Measurements from ENCODE around the gene CLDN7. TPM values are rescaled to one million over a fixed set of nuclear protein-coding genes. Genes with fewer than 3 reads are reported as not detected.

CLDN7 gene
- total RNA-seq, 1 donor from 2014 or later, result 0.42 TPM

DNA sequence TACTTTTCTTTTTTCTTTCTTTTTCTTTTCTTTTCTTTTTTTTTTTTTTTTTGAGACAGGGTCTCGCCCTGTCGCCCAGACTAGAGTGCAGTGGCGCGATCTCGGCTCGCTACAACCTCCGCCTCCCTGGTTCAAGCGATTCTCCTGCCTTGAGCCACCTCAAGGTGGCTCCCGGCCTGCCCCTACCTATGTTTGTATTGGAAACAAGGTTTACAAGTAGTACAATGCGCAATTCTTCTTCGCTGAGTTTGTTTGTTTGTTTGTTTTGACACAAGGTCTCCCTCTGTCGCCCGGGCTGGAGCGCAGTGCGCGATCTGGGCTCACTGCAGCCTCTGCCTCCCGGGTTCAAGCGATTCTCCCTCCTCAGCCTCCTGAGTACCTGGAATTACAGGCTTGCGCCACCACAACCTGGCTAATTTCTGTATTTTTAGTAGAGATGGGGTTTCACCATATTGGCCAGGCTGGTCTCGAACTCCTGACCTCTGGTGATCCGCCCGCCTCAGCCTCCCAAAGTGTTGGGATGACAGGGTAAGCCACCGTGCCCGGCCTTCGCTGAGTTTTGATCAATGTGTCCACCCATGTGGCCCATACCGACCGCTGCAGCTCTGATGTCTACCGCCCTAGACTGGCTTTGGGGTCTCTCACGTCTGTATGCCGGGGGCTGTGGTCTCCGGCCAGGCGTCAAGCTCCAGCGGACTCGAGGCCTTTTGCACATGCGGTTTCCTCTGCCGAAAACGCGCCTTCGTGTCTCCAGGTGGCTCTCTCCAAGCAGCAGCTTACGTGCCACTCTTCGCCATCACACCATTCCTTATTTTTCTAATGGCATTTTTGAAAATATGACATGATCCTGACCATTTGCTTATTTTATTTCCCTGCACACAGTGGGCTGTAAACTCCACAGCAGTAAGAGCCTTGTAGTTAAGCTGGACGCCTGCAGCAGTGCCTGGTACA is 33.2 kb upstream of the CLDN7 start:
- no peak for DNase-seq (ENCODE audit: low spot score)
- Mint-ChIP-seq H3K9me3 (ENCODE audit: low read depth) (no peaks in the 10 kb centered on the region), H3K27ac (ENCODE audit: unreplicated experiment) (no peak overlapping the region), H3K27me3 (ENCODE audit: low read depth) (peaks cover 22% of the 10 kb centered on the region), H3K4me1 (ENCODE audit: low read depth) (peaks cover 22% of the 10 kb centered on the region), H3K36me3 (ENCODE audit: low read depth) (no peaks in the 10 kb centered on the region), H3K4me3 (ENCODE audit: unreplicated experiment) (peak overlapping the region; percentile 55)
- TF ChIP-seq, protein P1, sequence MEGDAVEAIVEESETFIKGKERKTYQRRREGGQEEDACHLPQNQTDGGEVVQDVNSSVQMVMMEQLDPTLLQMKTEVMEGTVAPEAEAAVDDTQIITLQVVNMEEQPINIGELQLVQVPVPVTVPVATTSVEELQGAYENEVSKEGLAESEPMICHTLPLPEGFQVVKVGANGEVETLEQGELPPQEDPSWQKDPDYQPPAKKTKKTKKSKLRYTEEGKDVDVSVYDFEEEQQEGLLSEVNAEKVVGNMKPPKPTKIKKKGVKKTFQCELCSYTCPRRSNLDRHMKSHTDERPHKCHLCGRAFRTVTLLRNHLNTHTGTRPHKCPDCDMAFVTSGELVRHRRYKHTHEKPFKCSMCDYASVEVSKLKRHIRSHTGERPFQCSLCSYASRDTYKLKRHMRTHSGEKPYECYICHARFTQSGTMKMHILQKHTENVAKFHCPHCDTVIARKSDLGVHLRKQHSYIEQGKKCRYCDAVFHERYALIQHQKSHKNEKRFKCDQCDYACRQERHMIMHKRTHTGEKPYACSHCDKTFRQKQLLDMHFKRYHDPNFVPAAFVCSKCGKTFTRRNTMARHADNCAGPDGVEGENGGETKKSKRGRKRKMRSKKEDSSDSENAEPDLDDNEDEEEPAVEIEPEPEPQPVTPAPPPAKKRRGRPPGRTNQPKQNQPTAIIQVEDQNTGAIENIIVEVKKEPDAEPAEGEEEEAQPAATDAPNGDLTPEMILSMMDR (IDR thresholded peaks at IDR 0.05), result no peak

DNA sequence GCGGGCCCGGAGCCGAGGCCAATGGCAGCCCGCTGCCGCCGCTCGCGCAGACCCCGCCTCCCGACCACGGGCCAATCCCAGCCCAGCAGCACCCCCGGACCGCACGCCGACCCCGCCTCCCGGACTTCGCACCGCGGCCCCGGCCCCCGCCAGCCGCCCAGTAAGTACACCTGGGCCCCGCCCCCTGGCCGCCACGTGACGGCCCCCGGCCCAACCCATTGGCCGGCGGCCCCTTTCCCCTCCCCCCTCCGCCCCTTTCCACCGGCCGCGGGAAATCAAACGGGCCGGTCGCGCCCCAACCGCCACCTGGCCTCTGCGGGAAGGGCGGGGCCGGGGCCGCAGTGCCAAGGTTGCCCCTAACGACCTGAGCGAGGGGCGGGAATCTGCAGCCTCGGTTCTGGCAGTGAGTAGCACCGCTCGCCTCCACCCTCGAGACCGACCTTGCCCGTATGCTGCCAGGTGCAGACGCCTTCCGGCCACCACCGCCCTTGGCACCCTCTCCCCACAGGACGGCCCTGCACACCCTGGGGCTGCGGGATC is 32.4 kb upstream of the CLDN7 start, which contains the start of gene YBX2:
TSS of gene YBX2 (minus strand) at position 26 of the 540 bp plus-strand sequence. CDS start 139 bp downstream, outside the sequence.
- Mint-ChIP-seq H3K27me3 (ENCODE audit: low read depth) (peaks cover 23% of the 10 kb centered on the region), H3K4me3 (ENCODE audit: unreplicated experiment) (peak within 1 kb of the TSS; percentile 55), H3K4me1 (ENCODE audit: low read depth) (peaks cover 22% of the 10 kb centered on the region), H3K27ac (ENCODE audit: unreplicated experiment) (no peak within 1 kb of the TSS), H3K9me3 (ENCODE audit: low read depth) (no peaks in the 10 kb centered on the region), H3K36me3 (ENCODE audit: low read depth) (no peaks in the 10 kb centered on the region)
- TF ChIP-seq, protein P1 (IDR thresholded peaks at IDR 0.05), result no peak
- no peak for DNase-seq (ENCODE audit: low spot score)

DNA sequence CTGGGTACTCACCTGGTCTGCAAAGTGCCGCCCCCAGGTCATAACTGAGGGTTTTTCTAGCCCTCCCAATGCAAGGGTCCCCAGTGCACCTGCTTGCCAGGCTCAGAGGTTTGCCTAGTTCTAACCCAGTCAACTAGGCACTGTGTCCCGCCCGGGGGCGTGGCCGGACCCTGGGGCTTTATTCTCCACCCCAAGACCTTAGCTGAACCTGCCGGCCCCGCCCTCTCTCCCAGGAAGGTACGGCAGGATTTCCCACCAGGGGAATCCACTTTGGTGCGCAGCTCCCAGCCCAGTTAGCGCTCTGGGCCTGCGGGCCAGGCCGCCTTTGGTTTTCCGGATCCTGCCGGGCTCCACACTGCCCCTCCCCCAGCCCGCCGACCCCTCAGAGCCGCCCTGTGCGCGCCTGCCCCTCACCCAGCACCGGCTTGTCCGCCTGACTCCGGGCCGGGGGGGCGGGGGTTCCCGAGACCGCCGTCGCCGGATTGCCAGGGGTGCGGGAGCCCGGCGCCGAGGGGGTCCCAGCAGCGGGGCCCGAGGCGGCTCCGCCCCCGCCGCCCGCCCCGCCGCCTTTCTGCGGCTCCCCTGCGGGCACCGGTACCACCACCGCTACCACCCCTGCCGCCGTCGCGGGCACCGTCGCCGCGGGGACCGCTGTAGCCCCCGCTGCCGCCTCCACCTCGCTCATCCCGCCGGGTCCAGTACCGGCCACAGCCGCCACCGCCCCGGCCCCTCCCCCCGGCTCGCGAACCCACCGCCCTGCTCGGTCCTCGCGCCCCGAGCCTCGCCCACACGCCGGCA is 31.7 kb upstream of the CLDN7 start:
- Mint-ChIP-seq H3K27ac (ENCODE audit: unreplicated experiment) (no peak overlapping the region), H3K9me3 (ENCODE audit: low read depth) (no peaks in the 10 kb centered on the region), H3K4me1 (ENCODE audit: low read depth) (peaks cover 22% of the 10 kb centered on the region), H3K36me3 (ENCODE audit: low read depth) (no peaks in the 10 kb centered on the region), H3K4me3 (ENCODE audit: unreplicated experiment) (peak overlapping the region; percentile 16), H3K27me3 (ENCODE audit: low read depth) (peaks cover 23% of the 10 kb centered on the region)
- TF ChIP-seq, protein P1 (IDR thresholded peaks at IDR 0.05), result no peak
- no peak for DNase-seq (ENCODE audit: low spot score)

DNA sequence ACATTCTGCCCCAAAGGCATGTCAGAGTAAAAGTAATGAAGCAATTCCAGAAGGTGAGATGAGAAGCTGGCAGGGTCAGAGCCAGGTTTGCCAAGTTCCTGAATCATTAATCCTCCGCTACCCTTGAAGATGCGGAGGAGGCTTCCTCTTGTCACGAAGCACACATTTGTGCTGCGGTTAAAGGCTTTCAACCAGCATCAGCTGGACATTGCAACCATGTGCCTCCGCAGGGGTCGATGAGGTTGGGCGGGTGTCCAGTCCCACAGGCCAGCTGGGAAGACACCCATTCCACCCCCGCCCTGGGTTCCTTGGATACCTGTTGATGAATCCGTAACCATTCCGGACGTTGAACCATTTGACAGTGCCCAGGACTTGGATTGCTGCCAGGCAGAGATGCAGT is 30.9 kb upstream of the CLDN7 start:
- DNase-seq (ENCODE audit: low spot score), result no peak
- TF ChIP-seq, protein P1 (IDR thresholded peaks at IDR 0.05), result no peak
- Mint-ChIP-seq H3K27me3 (ENCODE audit: low read depth) (peaks cover 26% of the 10 kb centered on the region), H3K9me3 (ENCODE audit: low read depth) (no peaks in the 10 kb centered on the region), H3K27ac (ENCODE audit: unreplicated experiment) (no peak overlapping the region), H3K4me3 (ENCODE audit: unreplicated experiment) (no peak overlapping the region), H3K36me3 (ENCODE audit: low read depth) (no peaks in the 10 kb centered on the region), H3K4me1 (ENCODE audit: low read depth) (peaks cover 22% of the 10 kb centered on the region)

DNA sequence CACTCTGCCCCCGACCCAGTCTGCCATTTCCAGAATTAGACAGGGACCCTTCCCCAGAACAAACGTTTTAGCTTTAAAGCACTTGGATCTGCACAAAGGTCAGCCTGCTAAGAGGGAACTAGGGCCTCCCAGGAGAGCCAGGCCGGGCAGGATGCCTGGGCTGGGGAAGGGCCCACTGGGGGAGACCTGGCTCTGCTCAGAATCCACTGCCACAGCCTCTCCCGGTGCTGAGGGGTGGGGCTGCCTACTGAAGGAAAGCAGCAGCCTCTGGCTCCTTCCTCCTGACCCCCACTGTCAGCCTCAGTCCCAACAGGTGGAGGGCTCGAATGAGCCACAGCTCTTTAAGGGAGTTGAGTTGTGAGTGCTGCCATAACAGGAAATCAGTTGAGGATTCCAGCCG is 30.5 kb upstream of the CLDN7 start:
- Mint-ChIP-seq H3K4me1 (ENCODE audit: low read depth) (peaks cover 22% of the 10 kb centered on the region), H3K27me3 (ENCODE audit: low read depth) (peaks cover 30% of the 10 kb centered on the region), H3K27ac (ENCODE audit: unreplicated experiment) (no peak overlapping the region), H3K4me3 (ENCODE audit: unreplicated experiment) (no peak overlapping the region), H3K9me3 (ENCODE audit: low read depth) (no peaks in the 10 kb centered on the region), H3K36me3 (ENCODE audit: low read depth) (no peaks in the 10 kb centered on the region)
- no peak for DNase-seq (ENCODE audit: low spot score)
- TF ChIP-seq, protein P1 (IDR thresholded peaks at IDR 0.05), result no peak

All from chondrocyte (in vitro differentiated cells).